Breast epithelium (tissue), 4 donors: ENCODE measurements around the gene CCT3. TPM values are rescaled to one million over a fixed set of nuclear protein-coding genes. Genes with fewer than 3 reads are reported as not detected.
A peak's percentile ranks its signal among the peaks of the same experiment; 100 is the strongest.

Source experiments
- DNase-seq, 2 donors: peaks; one replicate each; pipeline ENCODE4 v3.0.0-alpha.2; 2019; ENCODE audit warnings: low spot score in 2 of 2
- H3K27ac ChIP-seq, 2 donors: fragments of 200-600 bp; sonication (generic) in 1 of 2; one replicate each; pipeline ENCODE4 v1.5.1; 2016 to 2019; ENCODE audit warnings: mild to moderate bottlenecking in 1 of 2
- H3K27me3 ChIP-seq, 2 donors: fragments of 200-600 bp; sonication (generic) in 1 of 2; one replicate each; pipeline versions ENCODE4 v1.5.1 to v1.6.0; 2017 to 2019; ENCODE audit warnings: control low read depth in 1 of 2, mild to moderate bottlenecking in 1 of 2
- H3K36me3 ChIP-seq: fragments of 200-600 bp; one replicate; pipeline ENCODE4 v1.5.1; 2019
- H3K4me1 ChIP-seq, 2 donors: fragments of 200-600 bp; sonication (generic); one replicate each; pipeline ENCODE4 v1.5.1; 2016 to 2019; ENCODE audit warnings: control low read depth in 1 of 2
- H3K4me3 ChIP-seq, 3 donors: fragments of 200-600 bp; sonication (generic); 1 replicate in 2 of 3; 2 replicates in 1 of 3; pipeline ENCODE4 v1.5.1; 2016 to 2019; ENCODE audit warnings: mild to moderate bottlenecking in 3 of 3, moderate library complexity in 2 of 3
- H3K9me3 ChIP-seq, 2 donors: fragments of 200-600 bp; sonication (generic) in 1 of 2; one replicate each; pipeline ENCODE4 v1.5.1; 2016 to 2019; ENCODE audit warnings: control low read depth in 1 of 2
- CTCF ChIP-seq, 3 donors: fragments of 450-650 bp; IDR thresholded peaks; one replicate each; pipeline ENCODE4 v1.5.1; 2016 to 2017; ENCODE audit warnings: antibody characterized with exemption in 3 of 3, mild to moderate bottlenecking in 3 of 3, moderate library complexity in 3 of 3
- POLR2A ChIP-seq: fragments of 450-650 bp; IDR thresholded peaks from one replicate; pipeline ENCODE4 v1.6.1; 2016; ENCODE audit warnings: antibody characterized with exemption, mild to moderate bottlenecking, moderate library complexity
- POLR2AphosphoS5 ChIP-seq, 3 donors: sonication (generic); formaldehyde crosslinking; IDR thresholded peaks; one replicate each; pipeline ENCODE4 v1.6.1; 2017; ENCODE audit warnings: antibody characterized with exemption in 3 of 3
- intact Hi-C: fragments of 100-400 bp; cut with DNase I; formaldehyde crosslinking; loops from one replicate; pipeline ENCODE4 v1.15.1; 2023; ENCODE audit warnings: low total_unique reads
- total RNA-seq, 3 donors: library from RNA; depleted of rRNA; stranded (reverse); fragments of >200 nt; gene quantifications; one replicate each; pipeline ENCODE4 v1.1.0, GENCODE V29; 2016

CCT3 gene
- total RNA-seq: 100 to 1,000 TPM; 150 to 263 (median 262) TPM

DNA sequence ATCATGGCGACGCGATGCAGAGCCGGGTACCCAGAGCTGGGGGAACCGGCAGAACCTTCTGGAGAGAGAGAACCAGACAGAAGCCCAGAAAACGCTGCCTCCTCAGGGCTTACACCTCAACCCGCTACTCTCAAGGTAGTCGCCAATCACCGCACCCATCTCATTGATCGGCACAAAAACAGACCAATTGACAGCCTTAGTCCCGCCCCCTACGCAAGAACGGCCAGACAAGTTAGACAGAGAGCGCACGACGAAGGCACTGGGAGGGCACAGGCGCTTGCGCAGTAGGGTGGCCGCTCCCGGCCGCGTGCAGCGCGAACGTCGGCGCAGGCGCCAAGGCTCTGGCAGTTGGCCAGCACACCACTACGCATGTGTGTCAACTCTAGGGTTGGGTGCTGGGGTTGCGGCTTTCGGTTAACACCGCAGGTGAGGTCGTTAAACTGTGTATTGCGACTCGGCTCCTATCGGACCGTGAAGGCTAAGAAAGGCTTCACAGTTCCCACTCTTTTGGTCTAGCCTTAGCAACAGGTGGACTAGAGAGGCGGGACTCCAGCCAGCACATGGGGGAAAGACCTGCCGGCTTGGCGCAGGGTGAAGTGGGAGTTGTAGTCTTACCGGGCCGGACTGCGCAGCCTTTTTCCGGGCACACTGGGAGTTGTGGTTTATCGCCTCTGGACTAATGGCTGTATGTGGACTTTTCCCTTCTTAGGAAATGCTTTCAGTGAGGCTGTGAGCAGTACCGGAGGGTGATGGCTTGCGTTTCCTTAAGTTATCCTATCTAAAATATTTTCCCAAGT lies at the start of gene CCT3, which contains the start of gene TSACC:
Gene CCT3 (minus strand): TSS at position 113 of the 797 bp plus-strand sequence. CDS start 108 bp downstream, at position 5.
Gene TSACC (plus strand): TSS at position 347 of the 797 bp plus-strand sequence. CDS start 1,232 bp downstream, outside the sequence.
- TF ChIP-seq POLR2A (peak; percentile 35), POLR2AphosphoS5 (IDR thresholded peaks at IDR 0.05) (peak; percentile 38 to 94 (median 80)), CTCF (IDR thresholded peaks at IDR 0.05) (no peak)
- intact Hi-C loops: no loop called here
- no peaks in the 10 kb centered on the region for H3K9me3 ChIP-seq
- H3K27ac ChIP-seq: peak within 1 kb of the TSS; percentile 72 to 79
- peak; percentile 99 for DNase-seq
- H3K4me3 ChIP-seq: peak within 1 kb of the TSS; percentile 72 to 88 (median 85)
- H3K4me1 ChIP-seq: peaks cover 6 to 10% of the 10 kb centered on the region in 2 donors
- H3K27me3 ChIP-seq: no peaks in the 10 kb centered on the region
- H3K36me3 ChIP-seq: no peaks in the 10 kb centered on the region

DNA sequence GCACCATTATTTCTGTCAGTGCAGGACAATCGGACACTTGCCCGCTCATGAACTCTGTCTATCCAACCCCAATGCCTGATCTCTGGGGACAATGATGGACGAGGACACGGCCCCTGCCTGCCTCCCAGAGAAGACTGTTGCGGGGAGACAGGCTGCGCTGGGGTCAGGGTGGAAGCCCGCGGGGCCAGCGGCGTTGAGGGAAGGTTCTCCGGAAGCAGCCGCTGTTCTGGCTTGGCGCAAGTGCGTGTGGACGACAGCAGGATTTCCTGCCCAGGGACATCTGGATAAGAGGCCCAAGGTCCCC lies 49.7 kb upstream of the CCT3 start:
- H3K4me3 ChIP-seq: peak overlapping the region in 2 of 3 donors; percentile 39 to 64
- no peak for DNase-seq
- intact Hi-C loops: loop anchor here (10.0 kb wide), 1 partner anchor 57 kb away; no protein-coding TSS in a partner anchor
- no peaks in the 10 kb centered on the region for H3K4me1 ChIP-seq
- peaks cover 0 to 28% of the 10 kb centered on the region in 2 donors for H3K27me3 ChIP-seq
- TF ChIP-seq POLR2AphosphoS5 (IDR thresholded peaks at IDR 0.05) (no peak), POLR2A (no peak), CTCF (IDR thresholded peaks at IDR 0.05) (no peak)
- no peaks in the 10 kb centered on the region for H3K9me3 ChIP-seq
- H3K36me3 ChIP-seq: no peaks in the 10 kb centered on the region
- no peak overlapping the region for H3K27ac ChIP-seq

- no peak for TF ChIP-seq POLR2A
- no peak for TF ChIP-seq POLR2AphosphoS5 (IDR thresholded peaks at IDR 0.05)
- TF ChIP-seq CTCF (IDR thresholded peaks at IDR 0.05): no peak
- intact Hi-C loops: loop anchor here (10.0 kb wide), 1 partner anchor 58 kb away; no protein-coding TSS in a partner anchor
Observed at GRCh38 chr1:156386949-156387869, 49.1 kb upstream of the CCT3 start.

DNA sequence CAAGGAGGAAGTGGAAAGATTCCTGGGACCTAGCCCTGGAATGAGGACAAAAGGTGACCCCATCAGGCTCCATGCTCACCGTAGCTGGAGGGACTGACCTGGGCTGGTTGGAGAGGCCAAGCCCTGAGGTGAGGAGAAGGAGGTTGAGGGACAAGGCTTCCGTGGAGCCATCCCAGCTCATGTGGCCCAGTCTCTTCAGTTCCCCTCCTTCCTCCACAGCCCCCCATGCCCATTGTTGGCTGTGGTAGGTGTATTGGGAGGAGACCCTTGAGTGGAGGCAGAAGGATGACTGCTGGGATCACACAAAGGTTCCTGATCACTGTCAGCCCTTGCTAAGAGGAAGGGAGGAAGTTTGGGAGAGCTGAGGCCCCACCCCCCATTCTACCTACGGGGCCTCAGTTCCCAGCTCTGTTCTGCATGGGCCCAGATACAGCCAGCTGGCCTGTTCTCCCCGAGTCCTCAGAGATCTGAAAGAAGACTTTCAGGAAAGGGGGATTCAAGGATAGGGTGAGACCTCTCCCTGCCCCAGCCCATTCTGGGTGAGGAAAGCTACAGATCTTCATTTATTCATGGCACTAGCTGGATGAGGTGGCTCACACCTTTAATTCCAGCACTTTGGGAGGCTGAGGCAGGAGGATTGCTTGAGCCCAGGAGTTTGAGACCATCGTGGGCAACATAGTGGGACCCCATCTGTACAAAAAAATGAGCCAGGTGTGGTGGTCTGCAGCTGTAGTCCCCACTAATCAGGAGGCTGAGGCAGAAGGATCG lies 48.2 kb upstream of the CCT3 start:
- peaks cover 0 to 28% of the 10 kb centered on the region in 2 donors for H3K27me3 ChIP-seq
- no peak for TF ChIP-seq POLR2AphosphoS5 (IDR thresholded peaks at IDR 0.05)
- TF ChIP-seq CTCF (IDR thresholded peaks at IDR 0.05): no peak
- no peak for TF ChIP-seq POLR2A
- intact Hi-C loops: loop anchor here (10.0 kb wide), 1 partner anchor 58 kb away; no protein-coding TSS in a partner anchor

More at GRCh38 chr1:156386949-156387869, 49.1 kb upstream of the CCT3 start:
- no peak overlapping the region for H3K27ac ChIP-seq
- no peaks in the 10 kb centered on the region for H3K36me3 ChIP-seq
- no peaks in the 10 kb centered on the region for H3K4me1 ChIP-seq
- no peak for DNase-seq
- H3K4me3 ChIP-seq: no peak overlapping the region
- H3K27me3 ChIP-seq: peaks cover 0 to 28% of the 10 kb centered on the region in 2 donors
- H3K9me3 ChIP-seq: no peaks in the 10 kb centered on the region

More for the DNA sequence above, 48.2 kb upstream of the CCT3 start:
- H3K27ac ChIP-seq: no peak overlapping the region
- no peak for DNase-seq
- H3K36me3 ChIP-seq: no peaks in the 10 kb centered on the region
- no peaks in the 10 kb centered on the region for H3K4me1 ChIP-seq
- no peaks in the 10 kb centered on the region for H3K9me3 ChIP-seq
- H3K4me3 ChIP-seq: no peak overlapping the region
